Neural progenitor cell (in vitro differentiated cells): ENCODE data around the gene FAM118B. TPM values are rescaled to one million over a fixed set of nuclear protein-coding genes. Genes with fewer than 3 reads are reported as not detected.
"Not testable (repeated sequence)": the region's sequence is repeated elsewhere in the genome, so short reads cannot be mapped to it uniquely, and the experiment has no call there.

Experiments
- DNase-seq: peaks from one replicate; pipeline ENCODE4 v3.0.0-alpha.2; 2016; ENCODE audit warnings: low spot score
- H2AFZ ChIP-seq: fragments of 200-600 bp; sonication (generic); replicated peaks from 2 replicates; pipeline ENCODE4 v1.6.1; 2016; ENCODE audit warnings: antibody characterized with exemption
- H3F3A ChIP-seq: fragments of 200-600 bp; sonication (generic); 2 replicates; pipeline ENCODE4 v1.6.1; 2016; ENCODE audit warnings: antibody characterized with exemption, low read depth
- H3K27ac ChIP-seq: fragments of 200-600 bp; sonication (generic); 2 replicates; pipeline ENCODE4 v1.5.1; 2016; ENCODE audit warnings: mild to moderate bottlenecking
- H3K27me3 ChIP-seq: fragments of 200-600 bp; sonication (generic); 2 replicates; pipeline ENCODE4 v1.6.1; 2016; ENCODE audit warnings: mild to moderate bottlenecking, moderate library complexity
- H3K36me3 ChIP-seq: fragments of 200-600 bp; sonication (generic); 2 replicates; pipeline ENCODE4 v1.5.1; 2016
- H3K4me1 ChIP-seq: fragments of 200-600 bp; sonication (generic); 2 replicates; pipeline ENCODE4 v1.6.1; 2016; ENCODE audit warnings: mixed run types
- H3K4me2 ChIP-seq: fragments of 200-600 bp; sonication (generic); 2 replicates; pipeline ENCODE4 v1.6.1; 2016
- H3K4me3 ChIP-seq: fragments of 200-600 bp; sonication (generic); 2 replicates; pipeline ENCODE4 v1.5.1; 2016
- H3K79me2 ChIP-seq: fragments of 200-600 bp; sonication (generic); 2 replicates; pipeline ENCODE4 v1.6.1; 2016; ENCODE audit warnings: low read depth
- H3K9ac ChIP-seq: fragments of 200-600 bp; sonication (generic); 2 replicates; pipeline ENCODE4 v1.6.1; 2016
- H3K9me3 ChIP-seq: fragments of 200-600 bp; sonication (generic); 2 replicates; pipeline ENCODE4 v1.5.1; 2016; ENCODE audit warnings: low read depth
- H4K20me1 ChIP-seq: fragments of 200-600 bp; sonication (generic); 2 replicates; pipeline ENCODE4 v1.6.1; 2016; ENCODE audit warnings: low read depth
- H3K27ac Mint-ChIP-seq: 3 replicates; pipeline ENCODE4 v1.8.0; 2021; ENCODE audit warnings: mixed read lengths
- H3K27me3 Mint-ChIP-seq: 2 replicates; pipeline ENCODE4 v1.8.0; 2022; ENCODE audit warnings: low read depth, mild to moderate bottlenecking, inconsistent platforms, moderate library complexity, mixed read lengths; ENCODE audit not compliant: insufficient read depth
- H3K36me3 Mint-ChIP-seq: 3 replicates; pipeline ENCODE4 v1.8.0; 2021; ENCODE audit warnings: mixed read lengths
- H3K4me1 Mint-ChIP-seq: 3 replicates; pipeline ENCODE4 v1.8.0; 2021; ENCODE audit warnings: mixed read lengths
- H3K4me3 Mint-ChIP-seq: 3 replicates; pipeline ENCODE4 v1.8.0; 2021; ENCODE audit warnings: mild to moderate bottlenecking, moderate library complexity, mixed read lengths
- H3K9me3 Mint-ChIP-seq: 3 replicates; pipeline ENCODE4 v1.8.0; 2020; ENCODE audit warnings: mixed read lengths
- EZH2 ChIP-seq: fragments of 200-600 bp; sonication (generic); IDR thresholded peaks from 2 replicates; pipeline ENCODE4 v1.6.1; 2017; ENCODE audit warnings: antibody characterized with exemption, mild to moderate bottlenecking, moderate library complexity
- EZH2phosphoT487 ChIP-seq: fragments of 200-600 bp; sonication (generic); IDR thresholded peaks from 2 replicates; pipeline ENCODE4 v1.6.1; 2017; ENCODE audit warnings: antibody characterized with exemption
- total RNA-seq: library from RNA; depleted of rRNA; stranded (reverse); fragments of >200 nt; gene quantifications from 2 replicates; pipeline ENCODE4 v1.2.3, GENCODE V29; 2015; ENCODE audit warnings: low replicate concordance
- TF ChIP-seq, protein P1 (sequence below): fragments of 200-600 bp; sonication (generic); IDR thresholded peaks from 2 replicates; pipeline ENCODE4 v1.5.1; 2017; ENCODE audit warnings: antibody characterized with exemption, mild to moderate bottlenecking

Gene FAM118B
- total RNA-seq, 1 donor from 2014 or later, result 43.2 TPM

DNA sequence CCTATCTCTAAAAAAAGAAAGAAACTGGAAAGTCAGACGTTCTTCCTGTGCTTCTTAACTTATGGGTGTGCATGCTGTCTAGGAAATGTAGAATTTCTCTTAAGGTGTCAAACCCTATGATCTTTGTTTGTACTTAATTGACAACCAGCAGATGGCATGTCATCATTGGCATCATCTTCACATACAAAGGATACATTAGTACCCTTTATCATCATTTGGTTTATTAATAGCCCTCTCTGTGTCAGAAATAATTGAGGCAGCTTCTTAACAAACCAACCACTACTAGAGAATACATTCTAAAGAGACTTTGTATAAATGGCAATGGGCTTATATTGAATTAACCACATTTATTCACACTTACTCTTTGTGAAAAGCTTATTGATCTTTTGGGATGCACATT, 43.2 kb downstream of the FAM118B start:
- Mint-ChIP-seq H3K4me1 (no peaks in the 10 kb centered on the region), H3K36me3 (peaks cover 29% of the 10 kb centered on the region), H3K9me3 (no peaks in the 10 kb centered on the region), H3K27ac (no peak overlapping the region), H3K4me3 (no peak overlapping the region), H3K27me3 (peaks cover 2% of the 10 kb centered on the region)
- DNase-seq, result no peak
- Histone ChIP-seq H3K4me2 (no peak overlapping the region), H3K9ac (no peak overlapping the region), H3K79me2 (no peaks in the 10 kb centered on the region), H3K27me3 (no peaks in the 10 kb centered on the region), H4K20me1 (peaks cover 5% of the 10 kb centered on the region), H3K36me3 (no peaks in the 10 kb centered on the region), H3K27ac (no peak overlapping the region), H3K9me3 (no peaks in the 10 kb centered on the region), H3F3A (peaks cover 9% of the 10 kb centered on the region), H3K4me3 (no peak overlapping the region), H2AFZ (no peak overlapping the region), H3K4me1 (no peaks in the 10 kb centered on the region)
- TF ChIP-seq EZH2phosphoT487, result no peak
- TF ChIP-seq EZH2, result no peak
- TF ChIP-seq, protein P1, sequence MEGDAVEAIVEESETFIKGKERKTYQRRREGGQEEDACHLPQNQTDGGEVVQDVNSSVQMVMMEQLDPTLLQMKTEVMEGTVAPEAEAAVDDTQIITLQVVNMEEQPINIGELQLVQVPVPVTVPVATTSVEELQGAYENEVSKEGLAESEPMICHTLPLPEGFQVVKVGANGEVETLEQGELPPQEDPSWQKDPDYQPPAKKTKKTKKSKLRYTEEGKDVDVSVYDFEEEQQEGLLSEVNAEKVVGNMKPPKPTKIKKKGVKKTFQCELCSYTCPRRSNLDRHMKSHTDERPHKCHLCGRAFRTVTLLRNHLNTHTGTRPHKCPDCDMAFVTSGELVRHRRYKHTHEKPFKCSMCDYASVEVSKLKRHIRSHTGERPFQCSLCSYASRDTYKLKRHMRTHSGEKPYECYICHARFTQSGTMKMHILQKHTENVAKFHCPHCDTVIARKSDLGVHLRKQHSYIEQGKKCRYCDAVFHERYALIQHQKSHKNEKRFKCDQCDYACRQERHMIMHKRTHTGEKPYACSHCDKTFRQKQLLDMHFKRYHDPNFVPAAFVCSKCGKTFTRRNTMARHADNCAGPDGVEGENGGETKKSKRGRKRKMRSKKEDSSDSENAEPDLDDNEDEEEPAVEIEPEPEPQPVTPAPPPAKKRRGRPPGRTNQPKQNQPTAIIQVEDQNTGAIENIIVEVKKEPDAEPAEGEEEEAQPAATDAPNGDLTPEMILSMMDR, result no peak

DNA sequence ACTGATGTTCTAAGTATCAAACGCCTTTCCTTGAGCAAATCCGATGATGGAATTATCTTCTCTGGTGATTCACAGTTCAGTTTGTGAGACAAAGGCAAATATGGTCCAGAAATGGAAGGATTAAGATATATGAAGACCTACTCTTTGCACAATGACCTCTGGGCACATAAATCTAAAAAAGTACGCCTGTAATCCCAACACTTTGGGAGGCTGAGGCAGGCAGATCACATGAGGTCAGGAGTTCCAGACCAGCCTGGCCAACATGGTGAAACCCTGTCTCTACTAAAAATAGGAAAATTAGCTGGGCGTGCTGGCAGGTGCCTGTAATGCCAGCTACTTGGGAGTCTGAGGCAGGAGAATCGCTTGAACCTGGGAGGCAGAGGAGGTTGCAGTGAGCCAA, 43.9 kb downstream of the FAM118B start:
- H3K9me3 ChIP-seq, H3K79me2 ChIP-seq, H3K27ac ChIP-seq, H3K9ac ChIP-seq, H3K4me2 ChIP-seq, H3K4me3 ChIP-seq, H2AFZ ChIP-seq, H3K27me3 ChIP-seq, H4K20me1 ChIP-seq, H3K36me3 ChIP-seq, H3K27ac Mint-ChIP-seq, H3K4me1 ChIP-seq, H3K9me3 Mint-ChIP-seq, H3K4me3 Mint-ChIP-seq, H3F3A ChIP-seq, DNase-seq, H3K27me3 Mint-ChIP-seq, H3K4me1 Mint-ChIP-seq: not testable (repeated sequence)
- H3K36me3 Mint-ChIP-seq, result peaks cover 26% of the 10 kb centered on the region

DNA sequence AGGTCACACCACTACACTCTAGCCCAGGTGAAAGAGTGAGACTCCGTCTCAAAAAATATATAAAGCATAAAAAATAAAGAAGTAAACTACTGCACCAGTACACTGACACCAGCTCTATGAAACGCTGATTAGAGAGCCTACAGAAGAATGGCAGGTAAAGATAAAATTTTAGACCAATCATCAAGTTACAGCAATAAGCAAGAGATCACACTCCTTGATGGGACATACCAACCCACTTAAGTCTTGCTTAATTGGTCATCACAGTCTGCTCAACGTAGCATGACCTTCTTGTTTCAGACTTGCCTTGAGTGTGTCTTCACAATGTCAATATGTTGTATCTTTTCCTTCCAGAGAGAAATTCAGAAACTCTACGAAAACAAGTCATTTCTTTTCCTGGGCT, 44.6 kb downstream of the FAM118B start:
- Histone ChIP-seq H3K79me2 (no peaks in the 10 kb centered on the region), H3K27me3 (no peaks in the 10 kb centered on the region), H3K4me3 (no peak overlapping the region), H3K9me3 (no peaks in the 10 kb centered on the region), H3K27ac (no peak overlapping the region), H3K4me2 (no peak overlapping the region), H4K20me1 (peaks cover 5% of the 10 kb centered on the region), H3K9ac (no peak overlapping the region), H3F3A (peaks cover 16% of the 10 kb centered on the region), H2AFZ (no peak overlapping the region), H3K4me1 (no peaks in the 10 kb centered on the region), H3K36me3 (no peaks in the 10 kb centered on the region)
- TF ChIP-seq EZH2, result no peak
- TF ChIP-seq EZH2phosphoT487, result no peak
- TF ChIP-seq, protein P1, result no peak
- no peak for DNase-seq
- no peaks in the 10 kb centered on the region for H3K9me3 Mint-ChIP-seq
- no peaks in the 10 kb centered on the region for H3K4me1 Mint-ChIP-seq
- peaks cover 2% of the 10 kb centered on the region for H3K27me3 Mint-ChIP-seq
- H3K4me3 Mint-ChIP-seq, result no peak overlapping the region
- peaks cover 23% of the 10 kb centered on the region for H3K36me3 Mint-ChIP-seq
- no peak overlapping the region for H3K27ac Mint-ChIP-seq

DNA sequence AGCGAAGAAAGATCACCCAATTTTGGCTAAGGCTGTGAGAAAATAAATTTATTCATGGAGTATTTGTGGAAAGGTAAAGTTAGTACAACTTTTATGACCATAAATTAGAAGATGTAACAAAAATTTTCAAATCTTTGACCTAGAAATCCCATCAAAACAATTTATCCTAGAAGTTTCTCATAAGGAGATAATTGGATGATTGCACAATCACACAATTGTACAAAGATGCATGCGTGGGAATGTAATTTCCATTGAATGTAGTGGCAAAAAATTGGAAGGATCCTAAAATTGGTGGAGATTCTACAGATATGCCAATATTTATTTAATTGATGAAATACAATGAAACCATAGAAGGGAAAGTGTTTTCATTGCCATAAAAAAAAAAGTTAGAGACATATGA, 45.6 kb downstream of the FAM118B start:
- H3K27me3 ChIP-seq, result no peaks in the 10 kb centered on the region
- no peak overlapping the region for H3K27ac ChIP-seq
- Mint-ChIP-seq H3K4me1 (no peaks in the 10 kb centered on the region), H3K27ac (no peak overlapping the region), H3K9me3 (no peaks in the 10 kb centered on the region), H3K36me3 (peaks cover 23% of the 10 kb centered on the region), H3K27me3 (peaks cover 2% of the 10 kb centered on the region), H3K4me3 (no peak overlapping the region)
- H2AFZ ChIP-seq, result no peak overlapping the region
- no peaks in the 10 kb centered on the region for H3K36me3 ChIP-seq
- peaks cover 23% of the 10 kb centered on the region for H3F3A ChIP-seq
- no peak for TF ChIP-seq EZH2
- TF ChIP-seq, protein P1, result no peak
- no peak for TF ChIP-seq EZH2phosphoT487
- no peaks in the 10 kb centered on the region for H3K79me2 ChIP-seq
- no peak for DNase-seq
- peaks cover 5% of the 10 kb centered on the region for H4K20me1 ChIP-seq
- no peaks in the 10 kb centered on the region for H3K4me1 ChIP-seq
- H3K4me2 ChIP-seq, result no peak overlapping the region
- H3K4me3 ChIP-seq, result no peak overlapping the region
- no peak overlapping the region for H3K9ac ChIP-seq
- no peaks in the 10 kb centered on the region for H3K9me3 ChIP-seq
